ENCODE results near the gene ASTN2. TPM values are rescaled to one million over a fixed set of nuclear protein-coding genes. Genes with fewer than 3 reads are reported as not detected.
A peak's percentile ranks its signal among the peaks of the same experiment; 100 is the strongest.
"Not testable (repeated sequence)": the region's sequence is repeated elsewhere in the genome, so short reads cannot be mapped to it uniquely, and the experiment has no call there.

ASTN2 gene
- polyA plus RNA-seq, 3 donors = 15.1 to 17.1 (median 15.6) TPM

DNA sequence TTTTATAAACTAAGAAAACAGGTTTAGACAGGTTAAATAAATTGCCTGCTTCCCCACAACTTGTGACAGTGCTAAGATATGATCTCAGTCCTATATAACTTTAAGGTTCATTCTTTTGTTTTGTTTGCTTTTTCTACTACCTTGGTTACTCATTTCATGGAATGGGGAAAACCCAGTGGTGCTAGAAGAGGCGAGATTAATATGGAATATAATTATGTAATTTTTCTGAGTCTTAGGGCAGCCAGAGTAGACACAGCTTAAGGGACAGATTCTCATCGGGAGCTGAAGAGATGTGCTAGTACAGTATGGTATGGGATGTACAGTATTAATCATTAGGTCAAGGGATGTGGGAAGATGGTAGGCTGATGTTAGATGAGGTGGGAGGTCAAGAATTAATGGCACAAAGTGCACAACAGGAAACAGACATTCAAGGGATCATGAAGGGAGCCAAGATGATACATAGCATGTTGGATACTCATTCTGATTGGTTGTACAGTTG, 721.6 kb downstream of the ASTN2 start:
- no peak for DNase-seq (ENCODE audit: low read depth in 3 of 3, low spot score in 2 of 3)

GRCh38 chr9:116692616-116693015, 722.2 kb downstream of the ASTN2 start:
- no peak for DNase-seq (ENCODE audit: low read depth in 3 of 3, low spot score in 2 of 3)

GRCh38 chr9:116691607-116692006, 723.2 kb downstream of the ASTN2 start:
- DNase-seq (ENCODE audit: low read depth in 3 of 3, low spot score in 2 of 3) = no peak

GRCh38 chr9:116690805-116691204, 724.1 kb downstream of the ASTN2 start:
- not testable (repeated sequence) for DNase-seq (ENCODE audit: low read depth in 3 of 3, low spot score in 2 of 3)

GRCh38 chr9:116689486-116690032, 725.3 kb downstream of the ASTN2 start:
- DNase-seq (ENCODE audit: low read depth in 3 of 3, low spot score in 2 of 3) = no peak

- no peak for DNase-seq (ENCODE audit: low read depth in 3 of 3, low spot score in 2 of 3)
Observed at GRCh38 chr9:116688806-116689485, 725.9 kb downstream of the ASTN2 start.

DNA sequence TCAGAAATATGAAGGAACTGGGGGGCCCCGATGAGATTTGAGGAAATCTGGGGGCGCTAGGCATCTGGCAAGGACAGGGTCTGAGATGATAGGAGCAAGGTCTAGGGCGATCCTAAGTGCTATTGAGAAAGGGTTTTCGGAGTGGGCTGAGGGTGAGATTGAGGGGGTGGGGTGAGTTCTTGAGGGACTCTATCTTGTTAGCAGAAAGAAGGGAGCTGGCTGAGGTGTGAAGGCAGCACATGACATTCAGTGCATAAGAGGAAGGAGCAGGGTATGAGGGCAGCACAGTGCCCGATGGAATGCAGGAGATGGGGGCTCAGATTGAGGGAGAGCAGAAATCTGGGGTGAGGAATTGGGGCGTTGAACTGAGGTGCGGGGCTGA, 727.1 kb downstream of the ASTN2 start:
- DNase-seq (ENCODE audit: low read depth in 3 of 3, low spot score in 2 of 3) = no peak

- peak; percentile 77 to 86 (median 81) for DNase-seq (ENCODE audit: low read depth in 3 of 3, low spot score in 2 of 3)
Observed at GRCh38 chr9:116687074-116687753, 727.6 kb downstream of the ASTN2 start, which contains the start of gene TRIM32. TRIM32 (plus strand) TSS chr9:116687305; CDS start chr9:116697743, 10,438 bp downstream.

- DNase-seq (ENCODE audit: low read depth in 3 of 3, low spot score in 2 of 3) = no peak
Observed at GRCh38 chr9:116686693-116687073, 728.2 kb downstream of the ASTN2 start.

DNA sequence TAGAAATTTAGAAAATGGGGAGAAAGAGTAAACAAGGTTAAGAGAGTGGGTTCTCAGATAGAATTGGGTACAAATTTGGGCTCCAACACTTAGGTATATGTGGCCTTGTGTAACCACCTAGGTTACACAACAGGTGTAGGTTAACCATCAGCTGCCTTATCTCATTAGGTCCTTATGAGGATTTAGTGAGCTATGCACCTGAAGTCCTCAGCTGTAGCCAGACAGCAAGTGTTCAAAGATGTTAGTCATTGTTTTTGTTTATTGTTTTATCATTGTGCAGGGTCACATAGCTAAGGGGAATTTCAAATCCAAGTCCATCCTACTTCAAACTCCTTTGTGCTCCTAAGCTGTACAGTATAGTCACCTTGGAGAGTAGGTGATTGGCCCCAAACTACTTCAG, 728.7 kb downstream of the ASTN2 start:
- no peak for DNase-seq (ENCODE audit: low read depth in 3 of 3, low spot score in 2 of 3)

DNA sequence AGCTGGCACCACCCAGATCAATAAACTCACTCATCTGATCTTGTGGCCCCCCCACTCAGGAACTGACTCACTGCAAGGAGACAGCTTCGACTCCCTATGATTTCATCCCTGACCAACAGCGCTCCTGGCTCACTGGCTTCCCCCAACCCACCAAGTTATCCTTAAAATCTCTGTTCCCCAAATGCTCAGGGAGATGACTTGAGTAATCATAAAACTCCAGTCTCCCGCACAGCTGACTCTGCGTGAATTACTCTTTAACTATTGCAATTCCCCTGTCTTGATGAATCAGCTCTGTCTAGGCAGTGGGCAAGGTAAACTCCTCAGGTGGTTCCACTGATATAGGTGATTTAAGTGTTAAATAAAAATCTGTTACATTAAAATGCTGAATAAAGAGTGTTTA, 729.7 kb downstream of the ASTN2 start:
- no peak for DNase-seq (ENCODE audit: low read depth in 3 of 3, low spot score in 2 of 3)

GRCh38 chr9:116683535-116683934, 731.3 kb downstream of the ASTN2 start:
- no peak for DNase-seq (ENCODE audit: low read depth in 3 of 3, low spot score in 2 of 3)

DNA sequence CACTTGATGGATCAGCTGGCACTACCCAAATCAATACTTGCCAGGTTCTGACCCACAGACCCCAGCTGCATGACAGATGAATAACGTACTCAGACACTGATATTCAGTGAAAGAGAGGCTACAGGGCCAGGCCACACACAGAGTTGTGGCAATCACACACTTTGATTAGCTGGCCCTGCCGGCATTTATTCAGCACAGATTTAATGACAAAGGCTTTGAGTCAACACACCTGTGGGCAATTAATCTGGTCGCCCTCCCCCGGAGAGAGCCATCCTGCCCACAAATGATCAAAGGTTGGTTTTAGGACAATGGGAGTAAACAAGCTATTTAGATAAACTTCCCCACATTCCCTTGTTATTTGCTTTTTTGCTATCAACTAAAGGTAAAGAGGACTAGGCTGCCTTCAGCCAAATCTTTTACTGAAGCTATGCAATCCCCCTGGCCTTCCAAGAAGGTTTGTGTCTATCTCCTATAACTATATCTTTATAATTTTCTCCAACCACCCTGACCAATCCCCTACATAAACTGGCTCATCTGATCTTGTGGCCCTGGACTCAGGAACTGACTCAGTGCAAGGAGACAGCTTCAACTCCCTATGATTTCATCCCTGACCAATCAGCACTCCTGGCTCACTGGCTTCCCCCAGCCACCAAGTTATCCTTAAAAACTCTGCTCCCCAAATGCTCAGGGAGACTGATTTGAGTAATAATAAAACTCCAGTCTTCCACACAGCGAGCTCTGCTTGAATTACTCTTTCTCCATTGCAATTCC, 740.5 kb downstream of the ASTN2 start:
- DNase-seq (ENCODE audit: low read depth in 3 of 3, low spot score in 2 of 3) = no peak

- no peak for DNase-seq (ENCODE audit: low read depth in 3 of 3, low spot score in 2 of 3)
Observed at GRCh38 chr9:116673375-116673774, 741.5 kb downstream of the ASTN2 start.

DNA sequence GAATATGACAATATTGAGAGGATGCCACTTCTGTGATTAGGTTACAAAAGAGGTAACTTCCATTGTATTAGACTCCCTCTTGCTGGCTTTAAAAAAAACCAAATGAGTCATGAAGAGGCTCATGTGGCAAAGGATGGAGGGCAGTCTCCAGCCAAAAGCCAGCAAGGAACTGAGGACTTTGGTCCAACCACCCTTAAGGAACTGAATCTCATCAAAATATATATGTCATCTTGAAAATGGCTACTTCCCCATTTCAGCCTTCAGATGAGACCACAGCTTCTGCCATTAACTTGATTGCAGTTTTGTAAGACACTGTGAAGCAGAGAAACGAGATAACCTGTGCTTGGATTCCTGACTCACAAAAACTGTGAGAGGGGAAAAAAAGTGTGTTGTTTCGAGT, 743.3 kb downstream of the ASTN2 start:
- no peak for DNase-seq (ENCODE audit: low read depth in 3 of 3, low spot score in 2 of 3)

DNA sequence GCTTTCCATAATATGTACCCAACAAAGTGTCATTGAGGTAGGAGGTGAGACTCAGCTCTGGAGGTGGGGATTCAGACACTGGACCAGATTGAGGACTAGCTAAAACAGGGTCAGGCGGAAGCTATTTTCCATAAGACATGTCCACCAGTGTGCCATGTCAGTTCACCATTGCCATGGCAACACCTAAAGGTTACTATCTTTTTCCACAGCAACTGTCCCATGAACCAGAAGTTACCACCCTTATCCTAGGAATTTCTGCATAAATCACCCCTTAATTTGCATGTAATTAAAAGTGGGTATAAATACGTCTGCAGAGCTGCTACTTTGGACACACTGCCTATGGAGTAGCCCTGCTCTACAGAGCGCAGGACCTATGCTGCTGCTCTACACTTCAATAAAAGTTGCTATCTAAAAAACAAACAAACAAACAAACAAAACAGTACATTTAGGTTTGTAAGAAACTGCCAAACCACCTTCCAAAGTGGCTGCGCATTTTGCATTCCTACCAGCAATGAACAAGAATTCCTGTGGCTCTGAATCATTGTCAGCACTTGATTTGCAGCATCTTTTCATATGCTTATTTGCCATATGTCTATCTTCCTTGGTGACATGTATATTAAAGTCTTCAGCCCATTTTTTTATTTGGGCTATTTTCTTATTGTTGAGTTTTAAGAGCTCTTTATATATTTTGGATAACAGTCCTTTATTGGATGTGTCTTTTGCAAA, 745.7 kb downstream of the ASTN2 start:
- DNase-seq (ENCODE audit: low read depth in 3 of 3, low spot score in 2 of 3) = no peak

DNA sequence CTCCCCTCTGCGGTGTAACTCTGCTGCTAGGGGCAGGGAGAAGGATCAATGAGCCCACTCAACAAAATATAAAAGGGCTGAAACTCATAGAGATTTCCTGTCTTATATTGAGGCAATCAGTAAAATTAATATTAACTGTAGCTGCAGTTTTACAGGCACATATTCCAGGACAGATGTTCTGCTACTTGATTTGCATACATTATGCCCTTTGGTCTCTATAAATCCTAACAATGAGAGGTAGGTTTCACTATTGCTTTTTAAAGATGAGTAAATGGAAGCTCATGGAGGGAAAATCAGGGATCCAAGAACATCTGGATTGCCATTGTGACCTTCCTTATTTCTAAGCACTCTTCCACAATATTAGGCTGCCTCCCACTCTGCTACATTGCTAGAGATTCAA, 751.3 kb downstream of the ASTN2 start:
- no peak for DNase-seq (ENCODE audit: low read depth in 3 of 3, low spot score in 2 of 3)

DNA sequence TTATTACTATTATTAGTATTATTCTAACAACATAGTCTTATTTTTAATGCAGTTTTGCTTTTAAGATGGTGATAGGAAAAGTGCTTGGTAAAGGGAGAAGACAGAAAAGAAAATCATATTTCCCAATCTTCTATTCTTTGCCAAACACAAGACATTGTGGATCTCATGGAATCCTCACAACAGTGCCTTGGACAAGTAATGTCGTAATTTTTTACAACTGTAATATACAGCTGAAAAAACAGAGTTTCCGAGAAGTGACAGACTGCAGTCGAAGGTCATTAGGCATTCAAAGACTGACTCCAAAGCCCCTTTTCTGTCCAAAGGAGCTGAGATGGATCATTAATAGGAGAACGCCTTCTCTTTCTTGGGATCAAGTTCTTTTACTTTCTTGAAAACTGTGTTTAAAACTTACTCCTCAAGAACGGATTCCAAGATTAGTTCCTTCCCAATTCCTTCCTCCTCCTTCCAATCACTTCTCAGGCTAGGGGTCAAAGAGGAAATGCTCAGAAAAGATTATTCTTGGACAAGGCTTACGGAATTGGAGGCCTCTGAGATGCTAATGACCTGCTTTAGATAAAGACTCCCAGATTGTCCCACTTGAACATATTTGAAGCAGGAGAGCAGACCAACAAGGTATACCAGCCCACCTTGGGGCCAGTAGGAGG, 752.1 kb downstream of the ASTN2 start:
- no peak for DNase-seq (ENCODE audit: low read depth in 3 of 3, low spot score in 2 of 3)

DNA sequence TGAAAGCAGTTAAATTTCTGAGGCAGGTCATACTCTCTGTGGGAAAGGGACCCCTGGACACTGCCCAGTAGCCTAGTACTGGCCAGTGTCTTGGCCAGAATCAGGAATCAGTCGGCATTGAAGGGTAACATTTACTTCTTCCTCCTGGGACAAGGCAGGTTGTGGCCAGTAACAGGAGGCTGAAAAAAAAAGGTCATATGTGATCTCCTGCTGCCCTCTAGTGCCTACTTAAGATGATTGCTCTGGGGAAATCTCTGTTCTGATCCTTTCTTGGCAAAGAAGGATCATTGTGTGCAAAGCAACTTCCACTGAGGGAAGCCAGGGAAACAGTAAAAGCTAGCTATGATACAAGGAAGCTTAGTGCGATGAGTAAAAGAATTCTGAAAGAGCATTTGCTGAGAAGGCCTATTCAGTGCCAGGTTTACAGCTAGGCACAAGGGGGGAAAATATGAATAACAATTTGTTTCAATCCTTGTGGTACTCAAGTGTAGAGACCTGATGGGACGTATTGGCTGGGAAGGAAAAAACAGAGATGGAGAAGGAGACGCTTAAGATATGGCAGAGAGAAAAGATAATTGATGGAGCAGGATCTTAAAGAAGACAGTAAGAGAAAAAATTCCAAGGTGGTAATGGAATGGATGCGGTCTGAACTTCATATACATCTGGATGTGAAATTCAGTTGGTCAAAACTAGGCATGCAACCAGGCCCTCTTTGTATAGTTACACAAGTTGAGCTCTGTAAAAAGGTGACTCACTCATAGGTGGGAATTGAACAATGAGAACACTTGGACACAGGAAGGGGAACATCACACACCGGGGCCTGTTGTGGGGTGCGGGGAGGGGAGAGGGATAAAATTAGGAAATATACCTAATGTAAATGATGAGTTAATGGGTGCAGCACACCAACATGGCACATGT, 753.6 kb downstream of the ASTN2 start:
- DNase-seq (ENCODE audit: low read depth in 3 of 3, low spot score in 2 of 3) = peak; percentile 23 to 39 (median 39)
